H1 (cell line): ENCODE results near the gene RNF145. TPM values are rescaled to one million over a fixed set of nuclear protein-coding genes. Genes with fewer than 3 reads are reported as not detected.

Source experiments
- KDM5A ChIP-seq: fragments of 200-600 bp; IDR thresholded peaks from 2 replicates; pipeline ENCODE4 v1.7.1; 2012; ENCODE audit warnings: mild to moderate bottlenecking, low read length, inconsistent platforms, mixed read lengths
- RBBP5 ChIP-seq: IDR thresholded peaks from 2 replicates; pipeline ENCODE4 v1.7.1; 2012; ENCODE audit warnings: low read depth, mild to moderate bottlenecking, inconsistent platforms, low read length, moderate library complexity, borderline replicate concordance
- SAP30 ChIP-seq: fragments of 300-600 bp; sonication (generic); IDR thresholded peaks from 2 replicates; pipeline ENCODE4 v1.7.1; 2012; ENCODE audit warnings: low read length, moderate library complexity, mild to moderate bottlenecking, inconsistent platforms; ENCODE audit not compliant: insufficient read depth, insufficient replicate concordance
- SP2 ChIP-seq: IDR thresholded peaks from 2 replicates; pipeline ENCODE4 v1.6.1; 2012; ENCODE audit warnings: mild to moderate bottlenecking, low read length, inconsistent platforms
- TCF12 ChIP-seq: IDR thresholded peaks from 2 replicates; pipeline ENCODE4 v1.6.1; 2011; ENCODE audit warnings: low read depth, mild to moderate bottlenecking, low read length
- polyA plus RNA-seq, 7 experiments: library from polyadenylated mRNA; depleted of rRNA in 3 of 7; stranded (reverse) in 5 of 7; unstranded in 2 of 7; fragments of >200 nt in 5 of 7; fragments of 200-250 nt in 2 of 7; gene quantifications; 1 replicate in 5 of 7; 2 replicates in 1 of 7; 4 replicates in 1 of 7; pipeline versions ENCODE4 v1.2.1 to v1.2.3, GENCODE V29; 2011 to 2013; ENCODE audit warnings: missing spikeins in 2 of 7, mixed read lengths in 2 of 7
- total RNA-seq: library from RNA; stranded (reverse); fragmentation: NEBNext Ultra II Directional; extraction: Animal tissue kit (Norgen Biotek cat#: 25700); gene quantifications from 2 replicates; pipeline ENCODE4 v1.2.1, GENCODE V29; 2021
- TF ChIP-seq, protein P1 (sequence below): fragments of 300-600 bp; sonication (generic); IDR thresholded peaks from 2 replicates; pipeline ENCODE4 v1.7.1; 2012; ENCODE audit warnings: low read length, moderate library complexity, mild to moderate bottlenecking, inconsistent platforms; ENCODE audit not compliant: insufficient replicate concordance

Gene RNF145
- total and polyA plus RNA-seq, 2 of the 8 experiments (the other 6 are each of a cell fraction or from before 2014, with no cell fraction given), result 34.2 to 72.5 TPM

DNA sequence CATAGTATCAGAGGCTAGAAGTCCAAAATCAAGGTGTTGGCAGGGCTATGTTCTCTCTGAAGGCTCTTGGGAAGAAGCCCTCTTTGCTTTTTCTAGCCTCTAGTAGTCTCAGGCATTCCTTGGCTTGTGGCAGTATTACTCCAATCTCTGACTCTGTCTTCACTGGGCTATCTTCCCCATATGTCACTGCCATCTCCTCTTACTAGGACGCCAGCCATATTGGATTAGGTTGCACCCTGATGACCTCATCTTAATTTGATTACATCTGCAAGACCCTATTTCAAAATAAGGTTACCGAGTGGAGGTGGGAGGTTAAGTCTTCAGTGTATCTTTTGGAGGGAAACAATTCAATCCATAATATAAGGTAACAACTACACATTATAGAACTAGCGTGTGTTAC, 88.3 kb downstream of the RNF145 start (continued):
- TF ChIP-seq, protein P1, sequence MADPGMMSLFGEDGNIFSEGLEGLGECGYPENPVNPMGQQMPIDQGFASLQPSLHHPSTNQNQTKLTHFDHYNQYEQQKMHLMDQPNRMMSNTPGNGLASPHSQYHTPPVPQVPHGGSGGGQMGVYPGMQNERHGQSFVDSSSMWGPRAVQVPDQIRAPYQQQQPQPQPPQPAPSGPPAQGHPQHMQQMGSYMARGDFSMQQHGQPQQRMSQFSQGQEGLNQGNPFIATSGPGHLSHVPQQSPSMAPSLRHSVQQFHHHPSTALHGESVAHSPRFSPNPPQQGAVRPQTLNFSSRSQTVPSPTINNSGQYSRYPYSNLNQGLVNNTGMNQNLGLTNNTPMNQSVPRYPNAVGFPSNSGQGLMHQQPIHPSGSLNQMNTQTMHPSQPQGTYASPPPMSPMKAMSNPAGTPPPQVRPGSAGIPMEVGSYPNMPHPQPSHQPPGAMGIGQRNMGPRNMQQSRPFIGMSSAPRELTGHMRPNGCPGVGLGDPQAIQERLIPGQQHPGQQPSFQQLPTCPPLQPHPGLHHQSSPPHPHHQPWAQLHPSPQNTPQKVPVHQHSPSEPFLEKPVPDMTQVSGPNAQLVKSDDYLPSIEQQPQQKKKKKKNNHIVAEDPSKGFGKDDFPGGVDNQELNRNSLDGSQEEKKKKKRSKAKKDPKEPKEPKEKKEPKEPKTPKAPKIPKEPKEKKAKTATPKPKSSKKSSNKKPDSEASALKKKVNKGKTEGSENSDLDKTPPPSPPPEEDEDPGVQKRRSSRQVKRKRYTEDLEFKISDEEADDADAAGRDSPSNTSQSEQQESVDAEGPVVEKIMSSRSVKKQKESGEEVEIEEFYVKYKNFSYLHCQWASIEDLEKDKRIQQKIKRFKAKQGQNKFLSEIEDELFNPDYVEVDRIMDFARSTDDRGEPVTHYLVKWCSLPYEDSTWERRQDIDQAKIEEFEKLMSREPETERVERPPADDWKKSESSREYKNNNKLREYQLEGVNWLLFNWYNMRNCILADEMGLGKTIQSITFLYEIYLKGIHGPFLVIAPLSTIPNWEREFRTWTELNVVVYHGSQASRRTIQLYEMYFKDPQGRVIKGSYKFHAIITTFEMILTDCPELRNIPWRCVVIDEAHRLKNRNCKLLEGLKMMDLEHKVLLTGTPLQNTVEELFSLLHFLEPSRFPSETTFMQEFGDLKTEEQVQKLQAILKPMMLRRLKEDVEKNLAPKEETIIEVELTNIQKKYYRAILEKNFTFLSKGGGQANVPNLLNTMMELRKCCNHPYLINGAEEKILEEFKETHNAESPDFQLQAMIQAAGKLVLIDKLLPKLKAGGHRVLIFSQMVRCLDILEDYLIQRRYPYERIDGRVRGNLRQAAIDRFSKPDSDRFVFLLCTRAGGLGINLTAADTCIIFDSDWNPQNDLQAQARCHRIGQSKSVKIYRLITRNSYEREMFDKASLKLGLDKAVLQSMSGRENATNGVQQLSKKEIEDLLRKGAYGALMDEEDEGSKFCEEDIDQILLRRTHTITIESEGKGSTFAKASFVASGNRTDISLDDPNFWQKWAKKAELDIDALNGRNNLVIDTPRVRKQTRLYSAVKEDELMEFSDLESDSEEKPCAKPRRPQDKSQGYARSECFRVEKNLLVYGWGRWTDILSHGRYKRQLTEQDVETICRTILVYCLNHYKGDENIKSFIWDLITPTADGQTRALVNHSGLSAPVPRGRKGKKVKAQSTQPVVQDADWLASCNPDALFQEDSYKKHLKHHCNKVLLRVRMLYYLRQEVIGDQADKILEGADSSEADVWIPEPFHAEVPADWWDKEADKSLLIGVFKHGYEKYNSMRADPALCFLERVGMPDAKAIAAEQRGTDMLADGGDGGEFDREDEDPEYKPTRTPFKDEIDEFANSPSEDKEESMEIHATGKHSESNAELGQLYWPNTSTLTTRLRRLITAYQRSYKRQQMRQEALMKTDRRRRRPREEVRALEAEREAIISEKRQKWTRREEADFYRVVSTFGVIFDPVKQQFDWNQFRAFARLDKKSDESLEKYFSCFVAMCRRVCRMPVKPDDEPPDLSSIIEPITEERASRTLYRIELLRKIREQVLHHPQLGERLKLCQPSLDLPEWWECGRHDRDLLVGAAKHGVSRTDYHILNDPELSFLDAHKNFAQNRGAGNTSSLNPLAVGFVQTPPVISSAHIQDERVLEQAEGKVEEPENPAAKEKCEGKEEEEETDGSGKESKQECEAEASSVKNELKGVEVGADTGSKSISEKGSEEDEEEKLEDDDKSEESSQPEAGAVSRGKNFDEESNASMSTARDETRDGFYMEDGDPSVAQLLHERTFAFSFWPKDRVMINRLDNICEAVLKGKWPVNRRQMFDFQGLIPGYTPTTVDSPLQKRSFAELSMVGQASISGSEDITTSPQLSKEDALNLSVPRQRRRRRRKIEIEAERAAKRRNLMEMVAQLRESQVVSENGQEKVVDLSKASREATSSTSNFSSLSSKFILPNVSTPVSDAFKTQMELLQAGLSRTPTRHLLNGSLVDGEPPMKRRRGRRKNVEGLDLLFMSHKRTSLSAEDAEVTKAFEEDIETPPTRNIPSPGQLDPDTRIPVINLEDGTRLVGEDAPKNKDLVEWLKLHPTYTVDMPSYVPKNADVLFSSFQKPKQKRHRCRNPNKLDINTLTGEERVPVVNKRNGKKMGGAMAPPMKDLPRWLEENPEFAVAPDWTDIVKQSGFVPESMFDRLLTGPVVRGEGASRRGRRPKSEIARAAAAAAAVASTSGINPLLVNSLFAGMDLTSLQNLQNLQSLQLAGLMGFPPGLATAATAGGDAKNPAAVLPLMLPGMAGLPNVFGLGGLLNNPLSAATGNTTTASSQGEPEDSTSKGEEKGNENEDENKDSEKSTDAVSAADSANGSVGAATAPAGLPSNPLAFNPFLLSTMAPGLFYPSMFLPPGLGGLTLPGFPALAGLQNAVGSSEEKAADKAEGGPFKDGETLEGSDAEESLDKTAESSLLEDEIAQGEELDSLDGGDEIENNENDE, result no peak
- TF ChIP-seq KDM5A (no peak), TCF12 (no peak), SAP30 (no peak), SP2 (no peak), RBBP5 (no peak)
